HepG2 (cell line): ENCODE results near the gene OR6B2. TPM values are rescaled to one million over a fixed set of nuclear protein-coding genes. Genes with fewer than 3 reads are reported as not detected.

Source experiments
- BORCS8-MEF2B ChIP-seq: sonication (generic); formaldehyde crosslinking; IDR thresholded peaks from 2 replicates; pipeline ENCODE4 v1.8.0; 2022; ENCODE audit warnings: mild to moderate bottlenecking, missing genetic modification reagents
- CEBPG ChIP-seq: IDR thresholded peaks from 2 replicates; pipeline ENCODE4 v1.6.1; 2016
- ELF4 ChIP-seq: sonication (generic); formaldehyde crosslinking; IDR thresholded peaks from 2 replicates; pipeline ENCODE4 v1.5.0; 2020; ENCODE audit warnings: missing genetic modification reagents, mild to moderate bottlenecking, moderate library complexity, borderline replicate concordance
- ETV5 ChIP-seq: IDR thresholded peaks from 2 replicates; pipeline ENCODE4 v1.6.1; 2018; ENCODE audit warnings: missing biosample characterization, missing genetic modification reagents, inconsistent platforms, borderline replicate concordance
- GABPA ChIP-seq, 2 experiments: IDR thresholded peaks; 2 replicates each; pipeline ENCODE4 v1.6.1; 2011 to 2016; ENCODE audit warnings: low read depth in 2 of 2, low read length in 1 of 2, missing biosample characterization in 1 of 2, missing genetic modification characterization in 1 of 2
- HMG20A ChIP-seq: IDR thresholded peaks from 2 replicates; pipeline ENCODE4 v1.6.1; 2016; ENCODE audit warnings: borderline replicate concordance
- HNRNPL ChIP-seq: fragments of 200-400 bp; formaldehyde crosslinking; IDR thresholded peaks from 2 replicates; pipeline ENCODE4 v1.6.1; 2017; ENCODE audit warnings: mild to moderate bottlenecking, low read depth, low read length
- ISL2 ChIP-seq: sonication (generic); formaldehyde crosslinking; IDR thresholded peaks from 2 replicates; pipeline ENCODE4 v1.5.0; 2020; ENCODE audit warnings: missing genetic modification reagents
- MED13 ChIP-seq: sonication (generic); formaldehyde crosslinking; IDR thresholded peaks from 2 replicates; pipeline ENCODE4 v1.5.0; 2020; ENCODE audit warnings: missing genetic modification reagents
- MTERF4 ChIP-seq: sonication (generic); formaldehyde crosslinking; IDR thresholded peaks from 2 replicates; pipeline ENCODE4 v1.8.0; 2023; ENCODE audit warnings: mild to moderate bottlenecking, missing genetic modification reagents
- NFYC ChIP-seq: IDR thresholded peaks from 2 replicates; pipeline ENCODE4 v1.6.1; 2016; ENCODE audit warnings: missing genetic modification reagents, missing compliant biosample characterization
- POLR2AphosphoS5 ChIP-seq: IDR thresholded peaks from 2 replicates; pipeline ENCODE4 v1.6.1; 2012; ENCODE audit warnings: low read depth, low read length
- RAD21 ChIP-seq: fragments of 450-650 bp; formaldehyde crosslinking; IDR thresholded peaks from 2 replicates; pipeline ENCODE4 v1.5.0; 2020; ENCODE audit warnings: mild to moderate bottlenecking
- SMC3 ChIP-seq: IDR thresholded peaks from 2 replicates; pipeline ENCODE4 v1.6.1; 2011; ENCODE audit warnings: low read length, improper control_type of control experiment
- STAG1 ChIP-seq: sonication (generic); formaldehyde crosslinking; IDR thresholded peaks from 2 replicates; pipeline ENCODE4 v1.4.0; 2020; ENCODE audit warnings: missing genetic modification reagents
- ZBTB3 ChIP-seq: sonication (generic); formaldehyde crosslinking; IDR thresholded peaks from 2 replicates; pipeline ENCODE4 v1.4.0; 2020; ENCODE audit warnings: low read depth, mild to moderate bottlenecking, moderate library complexity, missing genetic modification reagents, borderline replicate concordance
- ZFP62 ChIP-seq: sonication (generic); formaldehyde crosslinking; IDR thresholded peaks from 2 replicates; pipeline ENCODE4 v1.4.0; 2020; ENCODE audit warnings: missing genetic modification reagents
- ZHX2 ChIP-seq, 2 experiments: sonication (generic) in 1 of 2; formaldehyde crosslinking in 1 of 2; IDR thresholded peaks; 2 replicates each; pipeline versions ENCODE4 v1.6.1 to v1.9.0; 2014 to 2022; ENCODE audit warnings: antibody characterized with exemption in 1 of 2, borderline replicate concordance in 1 of 2, inconsistent platforms in 1 of 2, low read depth in 1 of 2, missing genetic modification reagents in 1 of 2
- ZNF256 ChIP-seq: sonication (generic); formaldehyde crosslinking; conservative IDR thresholded peaks from 2 replicates; pipeline ENCODE4 v1.4.0; 2020; ENCODE audit warnings: missing genetic modification reagents
- ZNF367 ChIP-seq: sonication (generic); formaldehyde crosslinking; IDR thresholded peaks from 2 replicates; pipeline ENCODE4 v1.4.0; 2020; ENCODE audit warnings: missing genetic modification reagents, borderline replicate concordance
- ZNF780A ChIP-seq: sonication (generic); formaldehyde crosslinking; IDR thresholded peaks from 2 replicates; pipeline ENCODE4 v1.8.0; 2022; ENCODE audit warnings: mild to moderate bottlenecking, missing genetic modification reagents, moderate library complexity
- ZNF788 ChIP-seq: sonication (generic); formaldehyde crosslinking; IDR thresholded peaks from 2 replicates; pipeline ENCODE4 v1.5.0; 2020; ENCODE audit warnings: mild to moderate bottlenecking, missing genetic modification reagents, borderline replicate concordance
- ZNF839 ChIP-seq: sonication (generic); formaldehyde crosslinking; IDR thresholded peaks from 2 replicates; pipeline ENCODE4 v1.4.0; 2020; ENCODE audit warnings: missing genetic modification reagents, mild to moderate bottlenecking, borderline replicate concordance
- ZNF891 ChIP-seq: sonication (generic); formaldehyde crosslinking; IDR thresholded peaks from 2 replicates; pipeline ENCODE4 v1.5.0; 2020; ENCODE audit warnings: mild to moderate bottlenecking, missing genetic modification reagents
- polyA plus RNA-seq, 8 experiments: library from polyadenylated mRNA; depleted of rRNA in 3 of 8; stranded (reverse) in 7 of 8; unstranded in 1 of 8; fragments of >200 nt; fragmentation: Illumina TruSeq in 4 of 8; extraction: Trizol in 4 of 8; gene quantifications; 2 replicates each; pipeline versions ENCODE4 v1.2.1 to v1.2.3, GENCODE V29; 2011 to 2016; ENCODE audit warnings: low read depth in 4 of 8, missing spikeins in 1 of 8, mixed read lengths in 1 of 8; ENCODE audit not compliant: insufficient read depth in 1 of 8
- total RNA-seq, 5 experiments: library from RNA; depleted of rRNA; stranded (reverse); fragments of >200 nt; fragmentation: Illumina TruSeq; extraction: Trizol; gene quantifications; 2 replicates each; pipeline ENCODE4 v1.2.3, GENCODE V29; 2016; ENCODE audit warnings: low read depth in 1 of 5

The OR6B2 gene
- total and polyA plus RNA-seq, 2 of the 13 experiments (the other 11 are each of a cell fraction or from before 2014, with no cell fraction given) = not detected

GRCh38 chr2:240060977-240061591, 30.9 kb upstream of the OR6B2 start (continued):
- TF ChIP-seq ELF4 (no peak), BORCS8-MEF2B (CRISPR knock-in tag) (no peak), POLR2AphosphoS5 (no peak), ZBTB3 (CRISPR knock-in tag) (no peak), NFYC (CRISPR knock-in tag) (no peak), ZNF780A (CRISPR knock-in tag) (no peak), MED13 (CRISPR knock-in tag) (no peak), MTERF4 (CRISPR knock-in tag) (no peak), ZHX2 (IDR thresholded peaks at IDR 0.05; ENCODE audit: low read depth) (no peak), ZHX2 (CRISPR knock-in tag; IDR thresholded peaks at IDR 0.05; ENCODE audit: borderline replicate concordance) (no peak), ISL2 (CRISPR knock-in tag) (no peak), HMG20A (CRISPR knock-in tag) (no peak), ZFP62 (CRISPR knock-in tag) (no peak), ZNF788 (CRISPR knock-in tag) (no peak), ZNF367 (CRISPR knock-in tag) (no peak), ZNF256 (no peak), HNRNPL (no peak), RAD21 (peak; percentile 64), CEBPG (no peak), ZNF891 (no peak), SMC3 (peak; percentile 92), STAG1 (CRISPR knock-in tag) (peak; percentile 75), ETV5 (CRISPR knock-in tag) (no peak), GABPA (IDR thresholded peaks at IDR 0.05; ENCODE audit: low read depth, low read length) (no peak), GABPA (CRISPR knock-in tag; IDR thresholded peaks at IDR 0.05; ENCODE audit: low read depth) (0 out of 2 replicates have a peak, but pooled peaks have one; percentile 11), ZNF839 (CRISPR knock-in tag) (no peak)
